CD4-positive, alpha-beta T cell (primary cell): Measurements from ENCODE around the gene PTOV1. TPM values are rescaled to one million over a fixed set of nuclear protein-coding genes. Genes with fewer than 3 reads are reported as not detected.

Experiments used
- ATAC-seq: fragments of 200-7000 bp; cut with Tn5 transposase; one replicate; pipeline ENCODE4 v1.10.0; 2022; ENCODE audit warnings: mild to moderate bottlenecking; ENCODE audit not compliant: poor library complexity
- CTCF ChIA-PET: fragments of 350-600 bp; sonication (Branson Sonifier 250); formaldehyde crosslinking; loops from one replicate; lab custom pipeline; 2021; ENCODE audit warnings: antibody characterized with exemption, inconsistent platforms; lab: Charles Lee
- POLR2A ChIA-PET: fragments of 350-600 bp; sonication (Branson Sonifier 250); formaldehyde crosslinking; loops from one replicate; lab custom pipeline; 2021; ENCODE audit warnings: antibody characterized with exemption, inconsistent platforms; lab: Charles Lee
- DNase-seq, 14 experiments: peaks; one replicate each; pipeline ENCODE4 v3.0.0-alpha.2; 2013 to 2020; ENCODE audit warnings: mixed read lengths in 2 of 14
- H3K27ac ChIP-seq, 2 donors: one replicate each; pipeline versions ENCODE4 v1.5.1 to v1.7.0; 2013; ENCODE audit warnings: low read length in 2 of 2, low read depth in 1 of 2, mild to moderate bottlenecking in 1 of 2
- H3K27me3 ChIP-seq, 2 experiments: 1 replicate in 1 of 2; 2 replicates in 1 of 2; pipeline versions ENCODE4 v1.6.1 to v1.7.0; 2013; ENCODE audit warnings: low read length in 2 of 2, control low read depth in 1 of 2, mild to moderate bottlenecking in 1 of 2, moderate library complexity in 1 of 2; ENCODE audit not compliant: insufficient read depth in 2 of 2, control insufficient read depth in 1 of 2
- H3K36me3 ChIP-seq: one replicate; pipeline ENCODE4 v1.6.1; 2013; ENCODE audit warnings: low read length, control low read depth; ENCODE audit not compliant: insufficient read depth
- H3K4me1 ChIP-seq: one replicate; pipeline ENCODE4 v1.6.1; 2013; ENCODE audit warnings: low read length, control low read depth; ENCODE audit not compliant: insufficient read depth
- H3K4me3 ChIP-seq: one replicate; pipeline ENCODE4 v1.5.1; 2013; ENCODE audit warnings: mild to moderate bottlenecking, low read length, moderate library complexity
- H3K9me3 ChIP-seq, 2 experiments: 1 replicate in 1 of 2; 2 replicates in 1 of 2; pipeline versions ENCODE4 v1.6.1 to v1.7.0; 2013; ENCODE audit warnings: low read length in 2 of 2, mild to moderate bottlenecking in 2 of 2, control low read depth in 1 of 2, moderate library complexity in 1 of 2; ENCODE audit not compliant: control insufficient read depth in 1 of 2, insufficient read depth in 1 of 2
- H3K27ac Mint-ChIP-seq: one replicate; pipeline ENCODE4 v1.8.0; 2020; ENCODE audit warnings: mixed read lengths
- H3K27me3 Mint-ChIP-seq: one replicate; pipeline ENCODE4 v1.8.0; 2021; ENCODE audit warnings: mixed read lengths
- H3K36me3 Mint-ChIP-seq: one replicate; pipeline ENCODE4 v1.8.0; 2021; ENCODE audit warnings: low read depth, mixed read lengths
- H3K4me1 Mint-ChIP-seq: one replicate; pipeline ENCODE4 v1.8.0; 2021; ENCODE audit warnings: low read depth, mixed read lengths
- H3K4me3 Mint-ChIP-seq: one replicate; pipeline ENCODE4 v1.8.0; 2020; ENCODE audit warnings: mild to moderate bottlenecking, mixed read lengths
- H3K9me3 Mint-ChIP-seq: one replicate; pipeline ENCODE4 v1.8.0; 2020; ENCODE audit warnings: mixed read lengths
- CTCF ChIP-seq: fragments of 200-600 bp; IDR thresholded peaks from one replicate; pipeline ENCODE4 v1.8.0; 2022; ENCODE audit warnings: antibody characterized with exemption, mild to moderate bottlenecking
- intact Hi-C, 2 experiments: fragments of 100-400 bp; cut with DNase I in 1 of 2; cut with micrococcal nuclease in 1 of 2; formaldehyde crosslinking; loops; one replicate each; pipeline versions ENCODE4 v1.15.1 to v1.9.0; 2023 to 2025; cut with DNase I, micrococcal nuclease
- total RNA-seq, 174 experiments: library from RNA in 2 of 174; stranded (reverse) in 2 of 174; gene quantifications; one replicate each; pipeline ENCODE4 v1.2.3 and lab custom pipeline; 2021 to 2026

PTOV1 gene
- total RNA-seq, 2 experiments from 2014 or later: 127 to 134 TPM

GRCh38 chr19:49864890-49865289 lies 13.9 kb downstream of the PTOV1 start:
- ChIA-PET CTCF (no interaction called here), POLR2A (interaction anchor here (5.2 kb wide), 1 partner anchor 12 kb away, joined by 63 read pairs; the partner anchor contains the start of genes AKT1S1 and TBC1D17)
- intact Hi-C loops: no loop called here
- ATAC-seq: no peak
- Histone ChIP-seq H3K9me3 (peaks cover 0 to 7% of the 10 kb centered on the region in 2 experiments), H3K36me3 (peaks cover 48% of the 10 kb centered on the region), H3K27ac (no peak overlapping the region), H3K27me3 (no peaks in the 10 kb centered on the region), H3K4me3 (no peak overlapping the region), H3K4me1 (peaks cover 53% of the 10 kb centered on the region)
- Mint-ChIP-seq H3K4me3 (peak overlapping the region; percentile 15), H3K36me3 (peaks cover 50% of the 10 kb centered on the region), H3K27me3 (no peaks in the 10 kb centered on the region), H3K4me1 (peaks cover 28% of the 10 kb centered on the region), H3K9me3 (no peaks in the 10 kb centered on the region), H3K27ac (peak overlapping the region; percentile 17)
- no peak for TF ChIP-seq CTCF
- no peak for DNase-seq

- ATAC-seq (peak; percentile 33), DNase-seq (peak; percentile 64 to 94 (median 82))
- Mint-ChIP-seq H3K4me1 (peaks cover 39% of the 10 kb centered on the region), H3K9me3 (no peaks in the 10 kb centered on the region), H3K4me3 (peak within 1 kb of the TSS; percentile 95), H3K36me3 (peaks cover 41% of the 10 kb centered on the region), H3K27ac (no peak within 1 kb of the TSS), H3K27me3 (no peaks in the 10 kb centered on the region)
- no peak for TF ChIP-seq CTCF
- intact Hi-C loops: loop anchor here (1.0 to 2.0 kb wide), 4 partner anchors 10 to 101 kb away; partner anchors contain the start of genes AKT1S1 (in 1 of the 2), MED25 (in 1 of the 2), PTOV1 (in 1 of the 2) and TBC1D17 (in 1 of the 2)
- H3K4me3 ChIP-seq: peak within 1 kb of the TSS; percentile 91
- peaks cover 0 to 7% of the 10 kb centered on the region in 2 experiments for H3K9me3 ChIP-seq
- H3K4me1 ChIP-seq: peaks cover 67% of the 10 kb centered on the region
- H3K27ac ChIP-seq: peak within 1 kb of the TSS; percentile 90 to 96
- POLR2A ChIA-PET: interaction anchor here (0.7 to 5.2 kb wide), 10 partner anchors 9 to 225 kb away, joined by 3 to 75 read pairs (median 6); partner anchors contain the start of genes AKT1S1, AP2A1, FUZ and MED25
- H3K36me3 ChIP-seq: peaks cover 32% of the 10 kb centered on the region
- CTCF ChIA-PET: no interaction called here
- H3K27me3 ChIP-seq: no peaks in the 10 kb centered on the region
Measured at GRCh38 chr19:49866933-49867782, 16.2 kb downstream of the PTOV1 start, which contains the start of gene PNKP. Gene PNKP (minus strand): TSS chr19:49867576. CDS start chr19:49867204, 372 bp downstream.

GRCh38 chr19:49869009-49869483 lies 18.1 kb downstream of the PTOV1 start:
- H3K4me1 Mint-ChIP-seq: peaks cover 35% of the 10 kb centered on the region
- DNase-seq (no peak), ATAC-seq (peak; percentile 5)
- H3K27ac Mint-ChIP-seq: no peak overlapping the region
- H3K36me3 ChIP-seq: peaks cover 16% of the 10 kb centered on the region
- no peak for TF ChIP-seq CTCF
- H3K36me3 Mint-ChIP-seq: peaks cover 30% of the 10 kb centered on the region
- H3K9me3 Mint-ChIP-seq: no peaks in the 10 kb centered on the region
- H3K27me3 ChIP-seq: no peaks in the 10 kb centered on the region
- ChIA-PET POLR2A (interaction anchor here (0.6 to 5.2 kb wide), 17 partner anchors 8 to 875 kb away, joined by 3 to 75 read pairs (median 5); partner anchors contain the start of genes AKT1S1, AP2A1, ATF5 and FUZ), CTCF (interaction anchor here (1.0 kb wide), 2 partner anchors 19 to 152 kb away, joined by 4 read pairs; partner anchors contain the start of gene PTOV1)
- H3K27me3 Mint-ChIP-seq: no peaks in the 10 kb centered on the region
- H3K4me3 ChIP-seq: peak overlapping the region; percentile 61
- H3K27ac ChIP-seq: peak overlapping the region; percentile 68 to 76
- H3K9me3 ChIP-seq: peaks cover 0 to 7% of the 10 kb centered on the region in 2 experiments
- intact Hi-C loops: loop anchor here in 1 of 2 experiments (2.0 kb wide), 2 partner anchors 18 to 52 kb away; partner anchors contain the start of gene PTOV1
- H3K4me1 ChIP-seq: peaks cover 67% of the 10 kb centered on the region
- H3K4me3 Mint-ChIP-seq: peak overlapping the region; percentile 95
